ENCODE data around the gene WDR86. TPM values are rescaled to one million over a fixed set of nuclear protein-coding genes. Genes with fewer than 3 reads are reported as not detected.
A peak's percentile ranks its signal among the peaks of the same experiment; 100 is the strongest.

Gene WDR86
- total RNA-seq, 4 donors from 2014 or later: 82.9 to 142 (median 115) TPM

DNA sequence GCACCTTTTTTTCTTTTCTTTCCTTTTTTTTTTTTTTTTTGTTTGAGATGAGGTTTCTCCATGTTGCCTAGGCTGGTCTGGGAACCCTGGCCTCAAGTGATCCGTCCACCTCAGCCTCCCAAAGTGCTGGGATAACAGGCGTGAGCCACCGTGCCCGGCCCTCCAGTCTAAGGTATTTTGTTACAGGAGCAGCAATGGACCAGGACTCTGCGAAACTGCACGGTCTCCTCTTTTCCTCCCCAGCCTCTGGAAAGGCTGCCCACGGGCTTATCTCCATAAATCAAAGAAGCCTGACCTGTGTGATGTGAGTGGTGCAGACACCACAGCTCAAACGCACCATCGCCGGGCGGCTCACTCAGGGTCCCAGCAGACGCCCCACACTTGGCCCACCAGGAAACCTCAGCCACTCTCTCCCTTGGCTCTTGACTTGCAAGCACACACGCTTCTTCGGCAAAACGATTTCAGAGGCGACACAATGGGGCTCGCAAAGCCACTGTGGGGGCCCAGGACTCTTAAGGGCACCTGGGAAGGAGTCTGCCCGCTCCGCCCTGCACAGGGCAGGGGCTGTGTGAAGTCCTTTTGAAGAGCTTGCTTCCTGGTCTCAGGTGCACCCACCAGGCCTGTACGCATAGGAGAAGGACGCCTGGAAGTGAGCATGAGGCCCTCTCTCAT lies 20.6 kb downstream of the WDR86 start:
- Histone ChIP-seq H3K36me3 (peaks cover 0 to 50% (median 0%) of the 10 kb centered on the region in 3 donors), H3K4me1 (peaks cover 0 to 14% (median 0%) of the 10 kb centered on the region in 4 donors), H3K9me3 (no peaks in the 10 kb centered on the region), H3K27me3 (no peaks in the 10 kb centered on the region), H3K27ac (no peak overlapping the region), H3K4me3 (no peak overlapping the region)
- no peak for DNase-seq (ENCODE audit: low spot score in 2 of 2)
- TF ChIP-seq, protein P1, sequence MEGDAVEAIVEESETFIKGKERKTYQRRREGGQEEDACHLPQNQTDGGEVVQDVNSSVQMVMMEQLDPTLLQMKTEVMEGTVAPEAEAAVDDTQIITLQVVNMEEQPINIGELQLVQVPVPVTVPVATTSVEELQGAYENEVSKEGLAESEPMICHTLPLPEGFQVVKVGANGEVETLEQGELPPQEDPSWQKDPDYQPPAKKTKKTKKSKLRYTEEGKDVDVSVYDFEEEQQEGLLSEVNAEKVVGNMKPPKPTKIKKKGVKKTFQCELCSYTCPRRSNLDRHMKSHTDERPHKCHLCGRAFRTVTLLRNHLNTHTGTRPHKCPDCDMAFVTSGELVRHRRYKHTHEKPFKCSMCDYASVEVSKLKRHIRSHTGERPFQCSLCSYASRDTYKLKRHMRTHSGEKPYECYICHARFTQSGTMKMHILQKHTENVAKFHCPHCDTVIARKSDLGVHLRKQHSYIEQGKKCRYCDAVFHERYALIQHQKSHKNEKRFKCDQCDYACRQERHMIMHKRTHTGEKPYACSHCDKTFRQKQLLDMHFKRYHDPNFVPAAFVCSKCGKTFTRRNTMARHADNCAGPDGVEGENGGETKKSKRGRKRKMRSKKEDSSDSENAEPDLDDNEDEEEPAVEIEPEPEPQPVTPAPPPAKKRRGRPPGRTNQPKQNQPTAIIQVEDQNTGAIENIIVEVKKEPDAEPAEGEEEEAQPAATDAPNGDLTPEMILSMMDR (IDR thresholded peaks at IDR 0.05): no peak
- TF ChIP-seq EP300 (IDR thresholded peaks at IDR 0.05): no peak
- TF ChIP-seq POLR2A (IDR thresholded peaks at IDR 0.05): no peak
- WGBS, 2 donors: 88 to 90% methylated on average over 21 of the region's 21 CpGs

DNA sequence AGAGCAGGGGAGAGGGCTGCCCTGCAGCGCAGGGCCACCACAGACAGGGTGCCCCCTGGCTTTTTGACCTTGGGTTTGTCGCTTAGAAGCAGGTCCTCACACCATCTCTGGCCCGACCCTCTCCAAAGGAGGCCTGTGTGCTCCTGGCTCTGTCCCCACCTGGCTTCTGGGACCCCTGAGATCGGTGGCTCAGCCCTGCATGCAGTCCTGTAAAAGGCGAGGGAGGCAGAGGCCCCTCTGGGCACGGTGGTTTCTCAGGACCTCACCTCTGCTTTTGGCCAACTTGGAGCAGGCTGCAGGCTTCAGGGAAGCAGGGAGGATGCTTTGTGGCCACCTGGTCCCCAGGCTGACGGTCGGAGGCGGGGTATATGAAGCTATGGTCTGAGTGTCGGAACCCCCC lies 21.4 kb downstream of the WDR86 start:
- Histone ChIP-seq H3K27me3 (no peaks in the 10 kb centered on the region), H3K4me3 (no peak overlapping the region), H3K9me3 (no peaks in the 10 kb centered on the region), H3K27ac (no peak overlapping the region), H3K36me3 (peaks cover 0 to 43% (median 0%) of the 10 kb centered on the region in 3 donors), H3K4me1 (peaks cover 0 to 14% (median 0%) of the 10 kb centered on the region in 4 donors)
- 88 to 92% methylated on average over 10 of the region's 10 CpGs for WGBS, 2 donors
- no peak for DNase-seq (ENCODE audit: low spot score in 2 of 2)
- no peak for TF ChIP-seq POLR2A (IDR thresholded peaks at IDR 0.05)
- TF ChIP-seq, protein P1 (IDR thresholded peaks at IDR 0.05): no peak

DNA sequence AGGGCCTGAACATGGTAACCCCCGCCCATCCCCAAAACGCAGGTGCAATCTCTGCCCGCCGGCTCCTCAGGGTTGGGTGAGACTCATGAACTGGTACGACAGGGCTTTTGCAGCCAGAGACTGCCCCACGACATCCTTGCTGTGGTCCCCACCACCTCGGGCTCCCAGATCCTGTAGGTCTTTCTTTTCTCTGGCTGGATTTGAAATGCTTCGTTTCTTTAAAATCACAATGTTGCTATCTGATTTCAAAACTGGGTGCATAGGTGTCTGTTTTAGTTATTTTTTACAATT lies 21.9 kb downstream of the WDR86 start:
- WGBS, 2 donors: 89 to 90% methylated on average over 8 of the region's 8 CpGs
- H3K36me3 ChIP-seq: peaks cover 0 to 43% (median 0%) of the 10 kb centered on the region in 3 donors
- peaks cover 0 to 14% (median 0%) of the 10 kb centered on the region in 4 donors for H3K4me1 ChIP-seq
- no peaks in the 10 kb centered on the region for H3K9me3 ChIP-seq
- H3K4me3 ChIP-seq: no peak overlapping the region
- H3K27ac ChIP-seq: no peak overlapping the region
- TF ChIP-seq, protein P1 (IDR thresholded peaks at IDR 0.05): no peak
- TF ChIP-seq EP300 (IDR thresholded peaks at IDR 0.05) (no peak), POLR2A (IDR thresholded peaks at IDR 0.05) (no peak)
- no peak for DNase-seq (ENCODE audit: low spot score in 2 of 2)
- peaks cover 0 to 2% of the 10 kb centered on the region in 2 donors for H3K27me3 ChIP-seq

DNA sequence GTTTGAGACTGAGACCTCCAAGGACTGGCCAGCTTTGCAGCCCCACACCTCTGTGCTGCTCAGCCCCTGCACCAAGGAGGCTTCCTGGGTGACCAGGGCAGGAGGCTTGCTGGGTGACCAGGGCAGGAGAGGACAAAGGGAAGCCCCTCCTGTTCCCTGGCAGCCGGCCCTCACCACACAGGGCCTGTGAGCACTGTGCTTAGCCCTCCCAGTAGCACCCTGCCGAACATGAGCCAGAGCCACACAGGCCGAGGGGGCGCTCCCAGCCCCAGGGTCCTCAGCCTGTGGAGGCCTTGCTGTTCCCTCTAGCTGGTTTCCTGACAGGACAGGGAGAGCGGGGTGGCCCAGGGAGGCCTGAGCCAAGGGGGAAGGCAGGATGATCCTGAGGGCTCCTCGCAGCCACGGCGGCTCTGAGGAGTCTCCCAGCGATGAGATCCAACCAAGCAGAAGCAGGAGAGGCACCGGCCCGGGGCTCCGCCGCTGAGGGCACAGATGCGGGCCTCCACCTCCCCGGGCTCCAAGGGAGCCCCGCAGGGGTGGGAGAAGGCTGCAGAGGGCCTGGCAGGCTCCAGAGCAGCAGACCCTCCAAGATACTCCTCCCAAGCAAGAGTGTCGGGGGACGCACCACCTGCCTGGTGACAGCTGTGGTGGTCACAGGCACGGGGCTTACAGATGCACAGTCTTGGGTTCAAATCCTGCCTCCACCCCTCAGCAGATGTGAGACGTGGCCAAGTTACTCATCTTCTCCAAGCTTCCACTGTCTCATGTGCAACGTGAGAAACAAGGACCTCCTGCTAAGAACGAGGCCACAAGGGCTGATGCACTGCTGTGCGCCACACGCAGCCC lies 22.5 kb downstream of the WDR86 start:
- DNase-seq (ENCODE audit: low spot score in 2 of 2): no peak

More for the DNA sequence above, 22.5 kb downstream of the WDR86 start:
- no peak overlapping the region for H3K4me3 ChIP-seq
- H3K27ac ChIP-seq: peak overlapping the region in 1 of 4 donors; percentile 15
- peaks cover 0 to 7% of the 10 kb centered on the region in 2 donors for H3K27me3 ChIP-seq
- H3K9me3 ChIP-seq: no peaks in the 10 kb centered on the region
- 70 to 88% methylated on average over 8 to 24 of the region's 24 CpGs for WGBS, 2 donors
- peaks cover 0 to 43% (median 0%) of the 10 kb centered on the region in 3 donors for H3K36me3 ChIP-seq
- H3K4me1 ChIP-seq: peaks cover 0 to 14% (median under 1%) of the 10 kb centered on the region in 4 donors
- no peak for TF ChIP-seq POLR2A (IDR thresholded peaks at IDR 0.05)
- TF ChIP-seq, protein P1 (IDR thresholded peaks at IDR 0.05): no peak
- no peak for TF ChIP-seq EP300 (IDR thresholded peaks at IDR 0.05)
